Colonic mucosa (tissue), 4 donors: ENCODE results near the gene ALG6. TPM values are rescaled to one million over a fixed set of nuclear protein-coding genes. Genes with fewer than 3 reads are reported as not detected.

Experiments
- DNase-seq: peaks from one replicate; pipeline ENCODE4 v3.0.0-alpha.2; 2020
- H3K27ac ChIP-seq: fragments of 200-600 bp; one replicate; pipeline ENCODE4 v1.8.0; 2021
- H3K27me3 ChIP-seq: fragments of 200-600 bp; one replicate; pipeline ENCODE4 v1.8.0; 2021
- H3K36me3 ChIP-seq: fragments of 200-600 bp; one replicate; pipeline ENCODE4 v1.8.0; 2021
- H3K4me1 ChIP-seq: fragments of 200-600 bp; one replicate; pipeline ENCODE4 v1.8.0; 2021; ENCODE audit warnings: mild to moderate bottlenecking
- H3K4me3 ChIP-seq: fragments of 200-600 bp; one replicate; pipeline ENCODE4 v1.8.0; 2021
- H3K9ac ChIP-seq, 2 donors: one replicate each; pipeline ENCODE4 v1.7.0; 2013; ENCODE audit warnings: control low read depth in 2 of 2, low read depth in 2 of 2, low read length in 2 of 2
- H3K9me3 ChIP-seq: fragments of 200-600 bp; one replicate; pipeline ENCODE4 v1.8.0; 2021
- CTCF ChIP-seq: fragments of 200-600 bp; IDR thresholded peaks from one replicate; pipeline ENCODE4 v1.8.0; 2022; ENCODE audit warnings: antibody characterized with exemption, mild to moderate bottlenecking
- intact Hi-C: fragments of 100-400 bp; cut with DNase I; formaldehyde crosslinking; loops from one replicate; pipeline ENCODE4 v1.14.1; 2022
- total RNA-seq, 2 donors: library from RNA; stranded (reverse); fragmentation: NEBNext Ultra II Directional in 1 of 2; extraction: Animal tissue kit (Norgen Biotek cat#: 25700) in 1 of 2; gene quantifications; one replicate each; pipeline ENCODE4 v1.2.1, GENCODE V29; 2021
- donor health status: healthy.
- donor health status: DM: no; HTN: no; CAD: no.
- donor health status: DM: no; HTN: no; CAD: no.

The ALG6 gene
- total RNA-seq, 2 donors from 2014 or later, result 12.4 to 19.8 TPM

GRCh38 chr1:63326473-63327380, 40.7 kb upstream of the ALG6 start:
- no peak for DNase-seq

GRCh38 chr1:63327417-63328054, 39.9 kb upstream of the ALG6 start:
- Histone ChIP-seq H3K27ac (no peak overlapping the region), H3K4me1 (peaks cover 4% of the 10 kb centered on the region), H3K4me3 (no peak overlapping the region), H3K27me3 (peaks cover 98% of the 10 kb centered on the region), H3K36me3 (no peaks in the 10 kb centered on the region), H3K9me3 (no peaks in the 10 kb centered on the region), H3K9ac (no peak overlapping the region)
- intact Hi-C loops, result no loop called here
- peak; percentile 59 for TF ChIP-seq CTCF
- DNase-seq, result peak; percentile 81

More at GRCh38 chr1:63326473-63327380, 40.7 kb upstream of the ALG6 start:
- Histone ChIP-seq H3K9me3 (no peaks in the 10 kb centered on the region), H3K27me3 (peaks cover 98% of the 10 kb centered on the region), H3K4me3 (no peak overlapping the region), H3K9ac (no peak overlapping the region), H3K27ac (no peak overlapping the region), H3K36me3 (no peaks in the 10 kb centered on the region), H3K4me1 (peaks cover 9% of the 10 kb centered on the region)
- no peak for TF ChIP-seq CTCF
- intact Hi-C loops, result no loop called here

- no peak overlapping the region for H3K27ac ChIP-seq
- no peaks in the 10 kb centered on the region for H3K9me3 ChIP-seq
- peaks cover 98% of the 10 kb centered on the region for H3K27me3 ChIP-seq
- H3K4me3 ChIP-seq, result no peak overlapping the region
- no peak for DNase-seq
- intact Hi-C loops, result no loop called here
- no peak for TF ChIP-seq CTCF
- no peaks in the 10 kb centered on the region for H3K36me3 ChIP-seq
- no peak overlapping the region for H3K9ac ChIP-seq
- H3K4me1 ChIP-seq, result peaks cover 4% of the 10 kb centered on the region
These were observed 39.3 kb upstream of the ALG6 start for GRCh38 chr1:63328122-63328521.

GRCh38 chr1:63328781-63329180, 38.6 kb upstream of the ALG6 start:
- Histone ChIP-seq H3K9me3 (no peaks in the 10 kb centered on the region), H3K27ac (no peak overlapping the region), H3K9ac (no peak overlapping the region), H3K4me3 (no peak overlapping the region), H3K27me3 (peaks cover 96% of the 10 kb centered on the region), H3K36me3 (no peaks in the 10 kb centered on the region), H3K4me1 (peaks cover 4% of the 10 kb centered on the region)
- intact Hi-C loops, result no loop called here
- DNase-seq, result no peak
- no peak for TF ChIP-seq CTCF

GRCh38 chr1:63329621-63330330, 37.7 kb upstream of the ALG6 start:
- no peaks in the 10 kb centered on the region for H3K4me1 ChIP-seq
- intact Hi-C loops, result no loop called here
- H3K27me3 ChIP-seq, result peaks cover 87% of the 10 kb centered on the region
- no peak overlapping the region for H3K9ac ChIP-seq
- no peak overlapping the region for H3K4me3 ChIP-seq
- H3K27ac ChIP-seq, result no peak overlapping the region
- no peak for TF ChIP-seq CTCF
- no peaks in the 10 kb centered on the region for H3K36me3 ChIP-seq
- no peak for DNase-seq
- H3K9me3 ChIP-seq, result no peaks in the 10 kb centered on the region
